ENCODE results near the gene C1orf50.

- no peak for TF ChIP-seq PKNOX1 (IDR thresholded peaks at IDR 0.05)
- TF ChIP-seq SP1 (IDR thresholded peaks at IDR 0.05), result no peak
- no peak for TF ChIP-seq TARDBP (IDR thresholded peaks at IDR 0.05)
- no peak for TF ChIP-seq LEF1 (IDR thresholded peaks at IDR 0.05; ENCODE audit: borderline replicate concordance)
- TF ChIP-seq ZNF384 (IDR thresholded peaks at IDR 0.05), result no peak
- no peak for TF ChIP-seq ELF4 (IDR thresholded peaks at IDR 0.05)
- no peak for TF ChIP-seq FOXA1 (IDR thresholded peaks at IDR 0.05)
Observed at GRCh38 chr1:42721926-42722325, 45.1 kb upstream of the C1orf50 start.

Data from HEK293T (cell line).